Measurements from ENCODE around the gene NDC80.
"Not testable (repeated sequence)": the region's sequence is repeated elsewhere in the genome, so short reads cannot be mapped to it uniquely, and the experiment has no call there.

The NDC80 gene

DNA sequence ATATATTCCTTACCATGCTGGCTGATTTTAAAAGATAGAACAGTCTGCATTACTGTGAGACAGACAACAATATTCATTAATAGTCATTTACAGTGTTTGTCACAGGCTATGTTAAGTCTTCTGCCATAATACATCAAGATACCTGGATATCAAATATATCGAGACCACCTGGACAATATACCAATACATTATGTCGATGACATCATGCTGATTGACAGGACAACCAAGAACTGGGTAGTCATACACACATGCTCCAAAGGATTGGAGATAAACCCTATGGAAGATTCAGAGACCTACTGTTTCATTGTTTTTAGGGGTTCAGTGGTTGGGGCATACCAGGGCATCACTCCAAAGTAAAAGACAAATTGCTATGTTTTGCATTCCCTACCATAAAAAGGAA, 57.6 kb downstream of the NDC80 start:
- no peak for DNase-seq

DNA sequence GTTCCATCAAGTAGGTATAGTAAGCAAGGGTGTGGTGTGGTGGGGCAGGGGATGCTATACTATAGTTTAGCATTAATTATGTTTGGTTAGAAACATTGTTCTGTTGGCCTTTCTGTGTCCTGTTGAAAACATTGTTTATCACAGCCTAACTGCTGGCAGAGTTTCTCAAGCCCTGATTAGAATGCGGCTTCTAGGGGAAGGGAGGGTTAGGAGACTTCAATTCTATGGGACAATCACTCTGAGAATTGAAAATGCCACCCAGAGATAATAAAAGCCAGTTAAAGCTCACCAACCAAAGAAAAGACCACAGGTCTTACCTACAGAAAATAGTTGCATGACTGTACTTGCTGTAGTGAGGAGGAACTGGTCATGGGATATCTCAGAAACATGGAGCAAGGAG, 64.2 kb downstream of the NDC80 start:
- no peak for DNase-seq

DNA sequence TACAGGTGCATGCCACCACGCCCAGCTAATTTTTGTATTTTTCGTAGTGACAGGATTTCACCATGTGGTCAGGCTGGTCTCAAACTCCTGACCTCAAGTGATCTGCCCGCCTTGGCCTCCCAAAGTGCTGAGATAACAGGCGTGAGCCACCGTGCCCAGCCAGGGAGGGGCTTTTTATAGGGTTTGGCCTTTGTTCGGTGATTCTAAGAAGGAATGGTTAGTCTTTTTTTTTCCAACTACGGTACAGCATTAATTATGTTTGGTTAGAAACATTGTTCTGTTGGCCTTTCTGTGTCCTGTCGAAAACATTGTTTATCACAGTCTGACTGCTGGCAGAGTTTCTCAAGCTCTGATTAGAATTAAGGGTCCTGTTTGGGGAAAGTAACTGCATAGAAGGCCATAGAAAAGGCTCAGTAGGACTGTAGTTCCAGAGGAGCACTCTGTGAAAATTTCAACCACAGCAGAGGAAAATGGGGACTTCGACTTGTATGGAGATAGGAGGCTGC, 64.8 kb downstream of the NDC80 start:
- no peak for DNase-seq

DNA sequence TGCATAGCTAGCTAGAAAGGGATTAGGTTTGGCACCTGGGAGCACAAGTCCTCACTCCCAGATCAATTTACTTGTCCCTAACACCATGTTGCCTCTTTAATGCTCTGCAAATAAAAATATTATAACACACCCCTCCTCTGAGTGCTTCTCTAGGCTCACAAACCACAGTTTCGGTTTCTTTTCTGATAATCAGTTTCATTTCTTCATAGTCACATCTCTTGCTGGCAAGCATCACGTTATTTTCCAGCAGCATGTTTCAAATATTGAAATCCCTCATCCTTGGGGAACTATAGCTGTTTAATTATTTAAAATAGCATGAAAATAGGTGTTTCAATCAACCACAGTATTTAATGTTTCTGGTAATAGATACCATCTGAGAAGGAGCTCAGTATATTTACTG, 70.3 kb downstream of the NDC80 start:
- no peak for DNase-seq

DNA sequence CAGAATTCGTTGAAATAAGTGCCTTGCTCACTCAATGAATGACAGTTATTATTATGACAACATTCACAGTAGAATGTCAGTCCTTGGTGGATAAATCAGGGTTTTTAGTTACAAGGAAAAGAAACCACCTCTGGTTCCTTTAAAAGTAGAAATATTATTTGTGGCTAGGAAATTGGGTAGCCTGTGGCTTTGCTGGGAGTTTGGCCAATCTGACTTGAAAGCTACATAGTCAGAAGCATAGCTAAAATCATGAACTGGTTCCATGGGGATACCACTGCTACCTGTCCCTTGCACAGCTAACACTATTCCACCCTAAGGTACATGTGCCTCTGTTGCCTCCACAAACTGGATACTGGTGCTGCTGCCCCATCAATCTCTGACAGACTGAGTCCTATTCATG, 71.4 kb downstream of the NDC80 start:
- no peak for DNase-seq

DNA sequence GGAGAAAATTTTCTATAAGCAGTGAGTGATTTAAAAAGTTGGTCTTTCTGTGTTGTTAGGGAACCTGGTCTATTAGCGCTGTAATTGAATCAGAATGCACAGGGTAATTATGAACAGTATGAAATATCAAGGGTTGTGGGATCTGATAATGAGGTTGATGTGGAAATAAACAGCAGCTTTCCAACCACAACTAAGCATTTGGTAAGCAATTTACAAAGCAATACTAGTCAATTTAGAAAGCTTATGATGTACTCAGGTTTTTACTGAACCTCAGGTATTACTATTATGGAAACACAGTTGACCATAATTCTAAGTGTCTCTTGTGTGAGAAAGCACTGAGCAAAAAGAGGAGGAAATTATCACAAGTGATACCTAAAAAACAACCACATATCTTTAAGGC, 73.2 kb downstream of the NDC80 start:
- no peak for DNase-seq

DNA sequence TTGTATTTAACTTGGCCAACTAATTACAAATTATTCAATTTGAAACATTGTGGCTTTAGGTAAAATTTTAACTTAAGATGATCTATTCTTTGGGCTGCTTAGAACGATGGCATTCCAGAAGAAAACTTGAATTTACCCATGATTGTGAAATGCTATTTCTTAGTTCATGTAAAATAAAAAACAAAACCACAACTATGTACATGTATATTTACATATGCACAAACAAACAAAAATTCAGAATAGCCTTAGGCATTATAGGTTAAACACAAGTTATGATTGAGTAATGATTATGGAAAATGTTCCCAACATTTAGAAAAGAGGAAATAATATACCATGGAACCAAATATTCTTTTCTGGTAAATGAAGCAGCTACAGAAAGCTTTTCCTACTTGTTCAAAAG, 80.6 kb downstream of the NDC80 start:
- no peak for DNase-seq

DNA sequence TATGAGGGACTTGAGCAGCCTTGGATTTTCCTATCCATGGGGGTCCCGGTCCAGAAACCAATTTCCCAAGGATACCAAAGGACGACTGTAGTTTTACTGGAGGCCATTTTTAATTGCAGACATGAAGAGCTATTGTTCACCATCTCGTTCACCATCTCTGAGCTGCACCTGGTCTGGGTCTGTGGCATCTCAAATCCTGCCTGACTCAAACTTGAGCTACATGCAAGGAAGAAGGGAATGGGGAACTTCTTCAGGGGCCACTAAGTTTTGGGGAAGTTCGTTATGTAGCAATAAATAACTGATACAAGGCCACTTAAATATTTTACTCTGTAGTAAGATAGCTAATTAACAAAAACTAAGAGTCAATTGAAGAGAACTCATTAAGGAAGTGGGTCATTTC, 82.1 kb downstream of the NDC80 start:
- DNase-seq = no peak

DNA sequence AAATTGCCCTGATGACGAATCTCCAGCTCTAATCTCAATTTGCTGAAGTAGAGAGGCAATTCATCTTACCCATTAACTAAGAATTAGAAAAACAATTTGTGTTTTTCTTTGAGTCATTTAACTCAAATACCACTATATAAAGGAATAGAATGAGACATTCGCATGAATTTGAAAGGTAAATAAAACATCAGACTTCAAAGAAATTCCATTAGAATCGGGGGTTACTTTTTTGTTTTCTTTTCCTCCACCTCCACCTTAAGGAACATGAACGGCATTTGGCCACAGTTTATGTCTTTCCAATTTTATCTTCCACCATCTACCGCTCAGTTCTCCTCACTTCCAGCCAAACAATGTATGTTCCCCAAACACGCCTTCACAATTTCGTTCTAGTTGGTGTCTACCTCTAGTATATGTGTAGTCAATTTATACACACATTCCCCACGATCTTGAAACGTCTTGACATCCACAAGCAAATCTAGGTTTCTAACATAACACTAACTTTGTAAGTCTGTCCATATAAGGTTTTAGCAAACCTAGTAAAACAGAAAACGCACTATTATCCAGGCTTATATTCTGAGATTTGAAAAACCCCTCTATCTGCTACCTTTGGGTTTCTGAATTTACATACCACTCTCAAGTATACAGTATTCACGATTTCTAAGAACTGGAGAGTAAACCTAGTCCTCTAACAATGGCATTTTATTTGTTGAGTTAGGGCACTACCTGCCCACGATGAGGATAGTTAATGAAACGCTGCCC, 83.0 kb downstream of the NDC80 start:
- DNase-seq = peak; percentile 8

DNA sequence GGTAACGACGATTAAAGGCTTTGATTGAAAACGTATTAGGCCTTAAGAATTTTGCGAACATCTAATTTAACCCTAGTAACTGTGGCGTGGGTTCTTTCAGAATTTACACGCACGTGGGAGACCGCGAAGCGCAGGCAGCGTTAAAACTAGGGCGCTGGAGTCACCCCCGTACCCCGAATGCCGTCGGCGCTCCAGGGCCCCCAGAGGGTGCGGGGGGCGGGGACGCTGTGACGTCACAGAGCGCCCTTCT, 83.5 kb downstream of the NDC80 start:
- no peak for DNase-seq

DNA sequence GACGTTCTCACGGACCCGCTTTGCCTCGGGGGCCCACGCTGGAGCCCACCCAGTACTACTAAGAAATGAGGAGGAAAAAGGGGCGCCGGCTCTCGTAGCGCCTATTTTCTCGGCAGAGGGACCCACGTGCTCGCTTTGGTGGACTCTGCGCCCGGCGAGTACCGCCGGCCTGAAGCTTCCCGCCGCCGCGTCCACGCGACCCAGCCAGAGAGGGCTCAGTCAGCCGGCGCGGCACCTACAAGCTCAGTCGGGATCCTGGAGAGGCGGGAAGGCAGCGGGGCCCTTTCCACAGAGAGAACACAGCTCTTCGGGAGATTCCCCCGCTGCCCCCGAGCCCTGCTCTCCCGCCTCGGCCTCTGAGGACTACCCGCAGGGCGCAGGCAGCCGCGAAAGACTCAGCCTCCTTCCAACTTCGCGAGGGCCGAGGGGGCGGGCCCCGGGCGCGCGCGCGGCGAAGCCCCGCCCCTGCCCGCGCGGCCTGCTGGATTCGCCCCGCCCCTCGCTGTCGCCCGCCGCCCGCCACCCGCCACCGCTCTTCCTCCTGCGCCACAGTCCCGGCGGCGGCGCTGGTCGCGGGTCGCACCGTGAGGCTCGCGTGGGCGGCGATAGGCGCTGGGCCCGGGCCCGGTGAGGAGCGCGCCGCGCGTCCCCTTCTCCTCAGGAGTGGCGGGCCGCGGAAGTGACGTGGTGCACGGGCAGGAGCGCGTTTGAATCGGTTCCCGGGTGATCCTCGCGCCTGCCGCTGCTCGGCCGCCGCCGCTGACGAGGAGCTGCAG, 84.0 kb downstream of the NDC80 start, which contains the start of gene SMCHD1:
Gene SMCHD1, plus strand, starts transcription at position 549 of the 776 bp plus-strand sequence. CDS start 350 bp downstream, outside the sequence.
- DNase-seq = peak; percentile 80

DNA sequence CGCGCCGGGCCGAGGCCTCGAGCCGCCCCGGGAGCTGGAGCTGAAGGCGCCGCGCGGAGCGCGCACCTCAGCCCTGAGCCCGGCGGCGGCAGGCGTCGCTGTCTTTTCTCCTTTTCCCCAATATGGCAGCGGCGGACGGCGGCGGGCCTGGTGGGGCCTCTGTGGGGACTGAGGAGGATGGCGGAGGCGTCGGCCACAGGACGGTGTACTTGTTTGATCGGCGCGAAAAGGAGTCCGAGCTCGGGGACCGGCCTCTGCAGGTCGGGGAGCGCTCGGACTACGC, 84.5 kb downstream of the NDC80 start:
- DNase-seq = no peak

DNA sequence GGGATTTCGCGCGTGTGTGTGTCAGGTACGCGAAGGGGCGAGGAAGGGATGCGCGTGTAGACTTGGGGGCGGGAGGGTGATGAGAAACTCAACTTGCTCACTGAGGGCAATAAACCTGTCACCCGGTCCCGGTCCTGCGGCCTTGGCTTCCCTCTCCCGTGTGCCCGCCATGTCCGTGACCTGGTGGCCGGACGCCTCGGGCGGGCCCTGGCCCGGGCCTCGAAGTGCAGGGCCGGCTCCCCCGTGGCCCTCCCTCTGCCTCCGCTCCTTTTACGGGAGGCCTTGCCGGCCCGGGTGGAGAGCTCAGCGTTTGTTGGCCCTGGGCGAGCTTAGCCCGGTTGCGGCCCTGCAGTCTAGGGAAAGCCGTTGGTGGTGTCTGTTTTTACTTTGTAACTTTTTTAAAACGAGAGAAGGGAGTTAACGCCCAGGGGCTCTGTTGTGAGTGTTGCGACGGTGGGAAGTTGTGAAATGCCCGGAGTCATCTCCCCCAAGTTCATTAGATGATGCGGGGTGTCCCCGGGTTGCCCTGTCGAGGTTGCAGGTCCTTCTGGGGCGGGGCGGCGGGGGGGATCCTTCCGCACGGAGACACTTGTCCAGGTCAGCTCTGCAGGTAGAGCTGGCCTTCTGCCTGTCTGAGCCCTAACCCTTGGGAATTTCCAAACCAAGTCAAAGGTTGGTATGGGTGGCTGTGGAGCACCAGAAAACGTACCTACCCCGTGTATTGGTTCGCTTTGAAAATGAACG, 85.1 kb downstream of the NDC80 start:
- peak; percentile 49 for DNase-seq

DNA sequence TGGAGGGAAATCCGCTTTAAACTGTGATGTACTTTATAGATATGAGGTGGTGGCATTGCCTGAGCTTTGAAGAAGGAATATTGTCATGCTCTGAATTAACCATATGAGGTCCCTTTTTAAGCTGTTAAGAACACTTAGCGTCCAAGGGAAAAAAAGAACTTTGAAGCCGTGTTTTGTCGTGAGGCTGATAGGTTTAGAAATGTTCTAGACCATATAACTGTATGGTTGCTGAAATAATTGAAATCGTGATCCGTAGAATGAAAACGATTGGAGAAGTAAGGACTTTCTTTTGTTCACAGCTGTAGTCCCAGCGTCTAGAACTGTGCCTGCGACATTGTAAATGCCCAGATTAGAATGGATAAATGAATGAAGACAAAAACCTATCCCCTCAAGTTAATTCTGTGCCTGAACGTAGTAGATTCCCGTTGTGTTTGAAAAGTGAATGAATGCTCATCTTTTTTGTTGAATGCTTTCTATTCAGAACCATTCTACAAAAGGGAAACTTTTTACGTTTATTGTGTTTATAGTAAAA, 85.7 kb downstream of the NDC80 start:
- DNase-seq = no peak

DNA sequence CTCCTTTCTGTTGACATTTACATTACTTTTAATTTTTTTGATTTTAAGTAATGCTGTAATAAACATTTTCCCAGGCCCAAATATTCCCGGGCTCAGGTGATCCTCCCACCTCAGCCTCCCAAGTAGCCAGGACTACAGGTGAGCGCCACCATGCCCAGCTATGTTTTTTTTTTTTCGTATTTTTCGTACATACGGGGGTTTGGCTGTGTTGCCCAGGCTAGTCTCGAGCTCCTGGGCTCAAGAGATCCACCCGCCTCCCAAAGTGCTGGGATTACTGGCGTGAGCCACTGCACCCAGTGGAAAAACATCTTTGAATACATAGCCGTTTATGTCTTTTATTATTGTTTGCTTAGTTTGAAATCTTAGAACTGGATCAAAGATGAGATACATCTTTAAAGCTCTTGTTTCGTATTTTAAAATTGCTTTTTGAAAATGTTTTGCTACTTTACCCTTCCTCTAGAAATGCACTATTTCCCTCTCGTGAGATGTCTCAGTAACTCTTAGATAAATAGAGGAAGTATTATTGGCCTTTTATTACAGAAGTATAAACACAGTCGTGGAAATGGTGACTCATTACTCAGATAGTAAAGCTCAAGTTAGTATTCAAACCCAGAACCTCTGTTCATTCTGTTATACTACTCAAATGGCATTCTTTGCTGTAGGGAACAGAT, 86.6 kb downstream of the NDC80 start:
- peak; percentile 83 for DNase-seq

DNA sequence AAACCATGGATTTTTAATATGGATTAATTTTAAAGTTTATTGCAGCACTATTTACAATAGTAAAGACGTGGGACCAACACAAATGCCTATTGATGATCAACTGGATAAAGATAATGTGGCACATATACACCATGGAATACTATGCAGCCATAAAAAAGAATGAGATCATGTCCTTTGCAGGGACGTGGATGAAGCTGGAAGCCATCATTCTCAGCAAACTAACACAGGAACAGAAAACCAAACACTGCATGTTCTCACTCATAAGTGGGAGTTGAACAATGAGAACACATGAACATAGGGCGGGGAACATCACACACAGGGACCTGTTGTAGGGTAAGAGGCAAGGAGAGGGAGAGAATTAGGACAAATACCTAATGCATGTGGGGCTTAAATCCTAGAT, 89.5 kb downstream of the NDC80 start:
- not testable (repeated sequence) for DNase-seq

DNA sequence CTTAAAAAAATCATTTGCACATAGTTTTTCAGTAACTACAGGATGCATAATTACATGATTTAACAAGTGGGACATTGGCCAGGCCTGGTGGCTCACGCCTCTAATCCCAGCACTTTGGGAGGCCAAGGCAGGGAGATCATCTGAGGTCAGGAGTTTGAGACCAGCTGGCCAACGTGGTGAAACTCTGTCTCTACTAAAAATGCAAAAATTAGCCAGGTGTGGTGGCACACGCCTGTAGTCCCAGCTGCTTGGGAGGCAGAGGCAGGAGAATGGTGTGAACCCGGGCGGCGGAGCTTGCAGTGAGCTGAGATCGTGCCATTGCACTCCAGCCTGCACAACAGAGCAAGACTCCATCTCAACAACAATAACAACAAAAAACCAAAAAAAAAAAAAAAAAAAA, 90.9 kb downstream of the NDC80 start:
- DNase-seq = not testable (repeated sequence)

DNA sequence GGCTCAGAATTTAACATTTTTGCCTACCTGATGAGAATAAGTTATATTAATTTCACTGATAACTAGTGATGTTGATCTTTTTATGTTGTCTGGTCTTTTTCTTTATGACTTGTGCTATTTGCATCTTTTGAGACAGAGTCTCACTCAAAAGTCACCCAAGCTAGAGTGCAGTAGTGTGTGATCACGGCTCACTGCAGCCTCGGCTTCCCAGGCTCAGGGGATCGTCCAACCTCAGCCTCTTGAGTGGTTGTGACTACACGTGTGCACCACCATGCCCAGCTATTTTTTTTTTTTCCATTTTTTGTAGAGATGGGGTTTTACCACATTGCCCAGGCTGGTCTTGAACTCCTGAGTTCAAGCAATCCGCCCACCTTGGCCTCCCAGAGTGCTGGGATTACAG, 91.6 kb downstream of the NDC80 start:
- DNase-seq = no peak

All from fibroblast of skin of back (primary cell).